GM10248 (cell line): ENCODE measurements around the gene STAT5B.

Source experiments
- CTCF ChIA-PET: fragments of 300-600 bp; sonication (Branson Sonifier 250); formaldehyde crosslinking; extraction: SDS; loops from one replicate; lab custom pipeline; 2021; ENCODE audit warnings: antibody characterized with exemption; lab: Yijun Ruan, JAX
- POLR2A ChIA-PET: fragments of 350-650 bp; sonication (Branson Sonifier 250); formaldehyde crosslinking; extraction: SDS; loops from one replicate; lab custom pipeline; 2020; ENCODE audit warnings: antibody characterized with exemption; lab: Yijun Ruan, JAX
- DNase-seq: peaks from one replicate; pipeline ENCODE4 v3.0.0; 2012; ENCODE audit errors: extremely low spot score
- TF ChIP-seq, protein P1 (sequence below): IDR thresholded peaks from 2 replicates; pipeline ENCODE4 v1.5.1; 2012; ENCODE audit warnings: mild to moderate bottlenecking, low read depth; ENCODE audit errors: extremely low read depth, missing control alignments, control extremely low read depth

Gene STAT5B

DNA sequence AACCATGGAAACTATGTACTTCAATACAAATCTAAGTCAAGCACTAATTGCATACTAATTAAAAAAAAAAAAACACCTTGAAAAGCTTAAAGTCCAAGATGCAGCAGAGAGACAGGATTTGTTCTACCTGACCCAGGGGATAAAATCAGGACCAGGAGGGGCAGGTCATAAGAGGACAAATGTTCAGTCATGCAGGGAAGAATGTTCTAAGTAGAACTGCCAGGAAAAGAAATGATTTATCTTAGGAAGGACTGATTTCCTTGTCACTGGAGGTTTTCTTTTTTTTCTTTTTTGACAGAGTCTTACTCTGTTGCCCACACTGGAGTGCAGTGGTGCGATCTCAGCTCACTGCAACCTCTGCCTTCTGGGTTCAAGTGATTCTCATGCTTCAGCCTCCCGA lies 72.8 kb downstream of the STAT5B start:
- CTCF ChIA-PET, result interaction anchor here (3.4 kb wide), 1 partner anchor 19 kb away, joined by 10 read pairs; the partner anchor contains the start of gene HCRT
- POLR2A ChIA-PET, result no interaction called here
- DNase-seq, result no peak
- TF ChIP-seq, protein P1, sequence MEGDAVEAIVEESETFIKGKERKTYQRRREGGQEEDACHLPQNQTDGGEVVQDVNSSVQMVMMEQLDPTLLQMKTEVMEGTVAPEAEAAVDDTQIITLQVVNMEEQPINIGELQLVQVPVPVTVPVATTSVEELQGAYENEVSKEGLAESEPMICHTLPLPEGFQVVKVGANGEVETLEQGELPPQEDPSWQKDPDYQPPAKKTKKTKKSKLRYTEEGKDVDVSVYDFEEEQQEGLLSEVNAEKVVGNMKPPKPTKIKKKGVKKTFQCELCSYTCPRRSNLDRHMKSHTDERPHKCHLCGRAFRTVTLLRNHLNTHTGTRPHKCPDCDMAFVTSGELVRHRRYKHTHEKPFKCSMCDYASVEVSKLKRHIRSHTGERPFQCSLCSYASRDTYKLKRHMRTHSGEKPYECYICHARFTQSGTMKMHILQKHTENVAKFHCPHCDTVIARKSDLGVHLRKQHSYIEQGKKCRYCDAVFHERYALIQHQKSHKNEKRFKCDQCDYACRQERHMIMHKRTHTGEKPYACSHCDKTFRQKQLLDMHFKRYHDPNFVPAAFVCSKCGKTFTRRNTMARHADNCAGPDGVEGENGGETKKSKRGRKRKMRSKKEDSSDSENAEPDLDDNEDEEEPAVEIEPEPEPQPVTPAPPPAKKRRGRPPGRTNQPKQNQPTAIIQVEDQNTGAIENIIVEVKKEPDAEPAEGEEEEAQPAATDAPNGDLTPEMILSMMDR, result no peak

DNA sequence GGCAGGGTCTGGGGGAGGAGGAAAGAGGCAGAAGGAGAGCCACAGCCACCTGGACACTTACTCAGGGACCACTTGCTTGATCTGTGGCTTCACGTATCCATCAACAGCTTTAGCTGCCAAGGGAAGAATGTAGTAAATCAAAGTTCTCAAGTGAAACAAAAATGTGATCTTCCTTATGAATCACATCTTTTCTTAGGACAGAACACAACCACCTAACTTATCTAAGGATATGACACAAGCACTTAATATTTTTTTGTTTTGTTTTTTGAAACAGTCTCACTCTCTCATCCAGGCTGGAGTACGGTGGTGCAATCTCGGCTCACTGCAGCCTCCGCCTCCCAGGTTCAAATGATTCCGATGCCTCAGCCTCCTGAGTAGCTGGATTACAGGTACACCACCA lies 73.5 kb downstream of the STAT5B start:
- DNase-seq, result no peak
- TF ChIP-seq, protein P1, result no peak
- ChIA-PET POLR2A (no interaction called here), CTCF (interaction anchor here (1.7 to 3.4 kb wide), 2 partner anchors 18 to 19 kb away, joined by 5 to 10 read pairs; partner anchors contain the start of gene HCRT)

DNA sequence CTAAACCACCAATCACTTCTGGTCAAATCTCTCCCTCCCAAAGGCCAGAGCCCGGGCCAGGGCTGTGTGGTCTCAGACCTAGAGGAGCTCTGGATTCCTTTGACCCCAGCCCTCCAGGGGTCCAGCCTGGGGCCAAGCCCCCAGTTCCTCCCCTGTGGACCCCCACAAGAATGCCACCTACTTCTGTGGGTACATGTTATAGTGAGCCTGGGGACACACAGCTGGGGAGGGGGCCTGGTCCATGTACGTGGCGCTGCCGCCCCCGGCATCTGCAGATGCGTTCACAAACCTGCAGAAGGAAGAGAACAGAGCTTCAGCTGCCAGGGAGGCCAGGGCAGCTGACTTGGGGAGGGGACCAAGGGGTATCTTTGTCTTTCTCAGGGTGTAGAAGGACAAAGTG lies 74.0 kb downstream of the STAT5B start:
- CTCF ChIA-PET, result interaction anchor here (1.7 to 3.4 kb wide), 2 partner anchors 18 to 20 kb away, joined by 5 to 10 read pairs; partner anchors contain the start of gene HCRT
- POLR2A ChIA-PET, result no interaction called here
- TF ChIP-seq, protein P1, result no peak

DNA sequence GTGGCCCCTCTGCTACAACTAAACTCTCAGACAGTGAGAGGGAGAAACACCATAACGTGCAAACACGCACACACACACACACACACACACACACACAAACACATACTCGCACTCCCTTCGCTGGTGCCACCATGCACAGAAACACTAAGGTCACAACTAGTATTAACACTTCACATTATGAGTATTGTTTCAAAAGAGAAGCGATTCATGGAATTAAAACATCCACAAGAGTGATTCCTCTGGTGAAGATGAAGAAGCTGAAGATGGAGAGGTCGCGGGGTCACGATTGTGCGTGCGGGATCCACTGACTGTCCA lies 74.8 kb downstream of the STAT5B start:
- TF ChIP-seq, protein P1, result no peak
- ChIA-PET CTCF (interaction anchor here (1.3 to 3.4 kb wide), 3 partner anchors 13 to 21 kb away, joined by 4 to 10 read pairs (median 5); partner anchors contain the start of gene HCRT), POLR2A (no interaction called here)
- DNase-seq, result no peak

More for the DNA sequence above, 74.0 kb downstream of the STAT5B start:
- no peak for DNase-seq

DNA sequence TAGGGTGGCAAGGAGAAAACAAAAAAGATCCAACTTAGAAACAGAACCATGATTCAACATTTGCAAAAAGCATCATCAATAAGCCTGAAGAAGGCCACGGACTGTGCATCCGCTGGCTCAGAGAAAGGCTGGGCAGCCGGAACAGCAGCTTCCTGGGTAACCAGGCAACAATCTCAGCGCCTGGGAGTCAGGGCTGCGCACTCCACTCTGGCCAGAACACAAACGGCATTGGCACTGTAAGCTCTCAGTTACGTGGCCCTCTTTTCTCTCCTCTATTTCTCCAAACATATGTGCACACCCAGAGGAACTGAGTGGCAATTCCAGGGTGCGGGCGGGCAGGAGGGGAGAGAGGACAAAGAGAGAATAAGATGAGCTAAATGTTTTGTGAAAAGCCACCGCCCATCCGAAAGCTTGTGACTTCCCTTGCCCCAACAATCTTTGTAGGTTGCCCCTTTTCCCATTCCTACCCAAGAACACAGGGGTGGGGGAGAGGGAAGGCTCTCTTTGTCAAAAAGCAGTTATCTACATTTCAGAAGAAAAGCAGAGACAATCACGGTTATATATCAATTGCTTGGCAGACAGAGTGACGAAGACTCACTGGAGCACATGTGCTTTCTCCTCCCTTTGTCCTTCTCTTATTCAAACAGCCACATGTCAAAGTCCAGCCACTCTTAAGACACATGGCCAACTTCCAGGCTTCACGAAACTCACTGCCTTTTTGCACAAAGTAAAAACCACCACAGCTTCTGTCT lies 75.3 kb downstream of the STAT5B start:
- ChIA-PET POLR2A (no interaction called here), CTCF (interaction anchor here (1.3 to 2.0 kb wide), 2 partner anchors 12 to 21 kb away, joined by 4 to 9 read pairs; no protein-coding TSS in a partner anchor)
- TF ChIP-seq, protein P1, result no peak
- DNase-seq, result no peak

DNA sequence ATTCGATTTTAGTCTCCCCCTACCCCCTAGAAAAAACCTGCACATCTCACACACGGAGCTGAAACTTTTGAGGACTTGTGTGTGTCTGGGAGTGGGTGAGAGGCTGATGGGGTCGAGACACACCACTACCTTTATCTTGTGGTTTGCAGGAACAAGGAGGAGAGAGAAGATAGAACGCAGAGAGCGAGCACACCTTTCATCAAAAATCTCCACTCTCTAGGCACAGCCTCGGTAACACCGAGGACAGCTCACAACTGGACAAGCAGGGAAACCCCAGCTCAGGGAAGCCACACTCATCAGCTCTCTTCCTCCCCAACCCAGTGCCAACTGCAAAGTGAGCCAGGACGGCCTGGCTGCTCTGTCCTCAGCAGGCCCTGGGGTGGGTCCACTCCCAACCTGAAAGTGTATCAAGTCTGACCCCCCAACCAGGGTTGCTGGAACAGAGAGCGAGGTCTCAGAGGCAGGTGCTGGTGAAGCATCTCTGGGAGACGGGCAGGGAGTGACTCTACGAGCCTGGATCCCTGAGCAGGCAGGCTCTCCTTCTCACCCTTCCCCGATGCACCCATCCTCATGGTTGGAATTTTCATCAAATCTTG lies 76.7 kb downstream of the STAT5B start:
- ChIA-PET POLR2A (no interaction called here), CTCF (interaction anchor here (1.0 to 2.1 kb wide), 4 partner anchors 9 to 113 kb away, joined by 3 to 9 read pairs (median 4); no protein-coding TSS in a partner anchor)
- no peak for DNase-seq
- TF ChIP-seq, protein P1, result no peak
